Measurements from ENCODE around the gene CFAP221. TPM values are rescaled to one million over a fixed set of nuclear protein-coding genes. Genes with fewer than 3 reads are reported as not detected.

Gene CFAP221
- total RNA-seq, 1 donor from 2014 or later: 0.45 TPM

DNA sequence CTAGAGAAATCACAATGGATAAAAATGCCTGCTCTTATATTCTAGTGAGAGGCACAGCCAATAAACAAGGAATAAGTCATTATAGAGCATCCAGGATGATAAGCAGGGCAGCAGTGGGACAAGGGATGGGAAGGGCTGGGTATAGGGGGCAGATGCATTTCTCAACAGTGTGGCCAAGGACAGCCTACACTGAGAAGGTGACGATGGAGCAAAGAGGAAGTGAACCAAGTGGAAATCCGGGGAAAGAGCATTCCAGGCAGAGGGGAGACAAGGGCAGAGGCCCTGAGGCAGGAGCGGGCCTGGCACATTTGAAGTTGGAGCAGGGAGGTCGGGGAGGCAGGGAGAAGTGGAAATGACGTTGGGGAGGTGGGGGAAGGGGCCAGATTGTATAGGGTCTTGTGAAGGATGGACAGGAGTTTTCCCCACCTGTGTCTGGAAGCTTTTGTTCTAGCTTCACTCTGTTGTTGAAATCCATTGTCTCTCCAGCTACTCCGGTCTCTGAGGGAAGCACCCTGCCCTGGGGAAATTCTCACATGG is 152.3 kb downstream of the CFAP221 start:
- peak; percentile 18 for DNase-seq (ENCODE audit: low spot score)
- peaks cover 16% of the 10 kb centered on the region for H3K4me1 Mint-ChIP-seq (ENCODE audit: low read depth)
- TF ChIP-seq, protein P1, sequence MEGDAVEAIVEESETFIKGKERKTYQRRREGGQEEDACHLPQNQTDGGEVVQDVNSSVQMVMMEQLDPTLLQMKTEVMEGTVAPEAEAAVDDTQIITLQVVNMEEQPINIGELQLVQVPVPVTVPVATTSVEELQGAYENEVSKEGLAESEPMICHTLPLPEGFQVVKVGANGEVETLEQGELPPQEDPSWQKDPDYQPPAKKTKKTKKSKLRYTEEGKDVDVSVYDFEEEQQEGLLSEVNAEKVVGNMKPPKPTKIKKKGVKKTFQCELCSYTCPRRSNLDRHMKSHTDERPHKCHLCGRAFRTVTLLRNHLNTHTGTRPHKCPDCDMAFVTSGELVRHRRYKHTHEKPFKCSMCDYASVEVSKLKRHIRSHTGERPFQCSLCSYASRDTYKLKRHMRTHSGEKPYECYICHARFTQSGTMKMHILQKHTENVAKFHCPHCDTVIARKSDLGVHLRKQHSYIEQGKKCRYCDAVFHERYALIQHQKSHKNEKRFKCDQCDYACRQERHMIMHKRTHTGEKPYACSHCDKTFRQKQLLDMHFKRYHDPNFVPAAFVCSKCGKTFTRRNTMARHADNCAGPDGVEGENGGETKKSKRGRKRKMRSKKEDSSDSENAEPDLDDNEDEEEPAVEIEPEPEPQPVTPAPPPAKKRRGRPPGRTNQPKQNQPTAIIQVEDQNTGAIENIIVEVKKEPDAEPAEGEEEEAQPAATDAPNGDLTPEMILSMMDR (IDR thresholded peaks at IDR 0.05): no peak
- no peak overlapping the region for H3K4me3 Mint-ChIP-seq (ENCODE audit: unreplicated experiment)
- H3K27ac Mint-ChIP-seq (ENCODE audit: unreplicated experiment): no peak overlapping the region
- H3K27me3 Mint-ChIP-seq (ENCODE audit: low read depth): peaks cover 10% of the 10 kb centered on the region
- no peaks in the 10 kb centered on the region for H3K36me3 Mint-ChIP-seq (ENCODE audit: low read depth)
- H3K9me3 Mint-ChIP-seq (ENCODE audit: low read depth): no peaks in the 10 kb centered on the region

DNA sequence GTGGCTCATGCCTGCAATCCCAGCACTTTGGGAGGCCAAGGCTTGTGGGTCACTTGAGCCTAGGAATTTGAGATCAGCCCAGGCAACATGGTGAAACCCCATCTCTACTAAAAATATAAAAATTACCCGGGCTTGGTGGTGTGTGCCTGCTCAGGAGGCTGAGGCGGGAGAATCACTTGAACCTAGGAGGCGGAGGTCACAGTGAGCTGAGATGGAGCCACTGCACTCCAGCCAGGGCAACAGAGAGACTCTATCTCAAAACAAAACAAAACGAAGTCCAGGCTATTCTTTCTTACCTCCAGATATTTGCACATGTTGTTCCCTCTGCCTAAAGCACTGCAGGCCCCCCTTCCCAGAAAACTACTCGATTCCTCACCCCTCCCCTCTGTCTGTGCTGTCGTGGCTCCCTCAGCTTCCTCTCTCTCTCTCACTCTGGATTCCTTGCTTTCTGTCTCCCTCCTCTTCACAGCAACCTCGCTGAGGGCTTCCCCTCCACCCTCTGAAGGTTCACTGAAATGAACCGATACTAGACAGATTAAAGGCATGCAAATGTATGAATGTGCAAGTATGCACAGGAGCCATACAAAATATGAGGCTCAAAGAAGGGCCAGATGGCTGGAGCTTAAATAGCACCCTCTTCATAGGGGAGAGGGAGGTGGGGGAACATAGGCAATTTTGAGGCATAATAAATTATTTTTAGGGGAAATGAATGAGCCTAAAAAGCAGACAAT is 153.2 kb downstream of the CFAP221 start:
- TF ChIP-seq, protein P1 (IDR thresholded peaks at IDR 0.05): no peak
- H3K27ac Mint-ChIP-seq (ENCODE audit: unreplicated experiment): no peak overlapping the region
- no peak for DNase-seq (ENCODE audit: low spot score)
- H3K27me3 Mint-ChIP-seq (ENCODE audit: low read depth): peaks cover 10% of the 10 kb centered on the region
- H3K36me3 Mint-ChIP-seq (ENCODE audit: low read depth): no peaks in the 10 kb centered on the region
- H3K4me1 Mint-ChIP-seq (ENCODE audit: low read depth): peaks cover 25% of the 10 kb centered on the region
- H3K9me3 Mint-ChIP-seq (ENCODE audit: low read depth): no peaks in the 10 kb centered on the region
- H3K4me3 Mint-ChIP-seq (ENCODE audit: unreplicated experiment): no peak overlapping the region

DNA sequence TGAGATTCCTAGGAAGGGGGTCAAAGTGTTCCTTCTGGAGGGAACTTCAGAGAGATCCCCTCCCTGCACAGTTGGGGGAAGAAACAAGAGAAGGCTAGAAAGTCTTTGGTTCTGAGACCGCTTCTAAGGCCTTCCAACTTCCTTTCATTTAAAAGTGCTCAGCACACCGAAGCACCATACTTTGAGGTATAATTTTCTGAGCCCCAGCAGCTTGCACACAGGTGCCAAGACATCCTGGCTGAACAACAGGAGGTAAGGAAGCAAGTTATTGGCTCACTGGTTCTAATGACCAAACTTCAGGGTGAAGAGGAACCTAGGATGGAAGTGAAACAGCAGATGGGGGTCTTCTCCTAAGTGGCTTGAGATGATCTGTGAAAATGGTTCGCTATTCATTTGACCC is 154.0 kb downstream of the CFAP221 start:
- Mint-ChIP-seq H3K27ac (ENCODE audit: unreplicated experiment) (no peak overlapping the region), H3K4me3 (ENCODE audit: unreplicated experiment) (no peak overlapping the region), H3K27me3 (ENCODE audit: low read depth) (peaks cover 10% of the 10 kb centered on the region), H3K9me3 (ENCODE audit: low read depth) (no peaks in the 10 kb centered on the region), H3K4me1 (ENCODE audit: low read depth) (peaks cover 28% of the 10 kb centered on the region), H3K36me3 (ENCODE audit: low read depth) (no peaks in the 10 kb centered on the region)
- TF ChIP-seq, protein P1 (IDR thresholded peaks at IDR 0.05): no peak
- no peak for DNase-seq (ENCODE audit: low spot score)

DNA sequence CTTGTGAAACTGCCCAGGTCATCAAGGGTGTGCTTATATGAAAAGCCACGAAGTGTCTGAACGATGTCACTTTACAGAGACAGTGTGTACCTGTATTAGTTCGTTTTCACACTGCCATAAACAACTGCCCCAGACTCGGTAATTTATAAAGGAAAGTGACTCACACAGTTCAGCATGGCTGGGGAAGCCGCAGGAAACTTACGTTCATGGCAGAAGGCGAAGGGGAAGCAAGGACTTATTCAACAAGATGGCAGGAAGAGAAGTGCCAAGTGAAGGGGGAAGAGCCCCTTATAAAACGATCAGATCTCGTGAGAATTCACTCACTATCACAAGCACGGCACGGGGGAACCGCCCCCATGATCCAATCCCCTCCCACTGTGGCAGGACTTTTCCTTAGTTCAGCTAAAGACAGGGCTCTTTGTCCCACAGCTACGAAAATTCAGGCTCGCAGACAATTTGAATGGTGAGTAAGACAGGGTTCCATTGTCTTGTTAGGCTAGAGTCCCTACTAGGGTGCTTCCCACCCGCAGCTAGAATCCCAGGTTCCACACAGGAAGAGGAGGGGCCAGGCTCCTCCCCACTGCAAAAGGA is 154.9 kb downstream of the CFAP221 start:
- H3K27me3 Mint-ChIP-seq (ENCODE audit: low read depth): peaks cover 10% of the 10 kb centered on the region
- peaks cover 28% of the 10 kb centered on the region for H3K4me1 Mint-ChIP-seq (ENCODE audit: low read depth)
- no peaks in the 10 kb centered on the region for H3K36me3 Mint-ChIP-seq (ENCODE audit: low read depth)
- H3K4me3 Mint-ChIP-seq (ENCODE audit: unreplicated experiment): no peak overlapping the region
- H3K9me3 Mint-ChIP-seq (ENCODE audit: low read depth): no peaks in the 10 kb centered on the region
- no peak overlapping the region for H3K27ac Mint-ChIP-seq (ENCODE audit: unreplicated experiment)
- TF ChIP-seq, protein P1 (IDR thresholded peaks at IDR 0.05): no peak
- DNase-seq (ENCODE audit: low spot score): no peak

DNA sequence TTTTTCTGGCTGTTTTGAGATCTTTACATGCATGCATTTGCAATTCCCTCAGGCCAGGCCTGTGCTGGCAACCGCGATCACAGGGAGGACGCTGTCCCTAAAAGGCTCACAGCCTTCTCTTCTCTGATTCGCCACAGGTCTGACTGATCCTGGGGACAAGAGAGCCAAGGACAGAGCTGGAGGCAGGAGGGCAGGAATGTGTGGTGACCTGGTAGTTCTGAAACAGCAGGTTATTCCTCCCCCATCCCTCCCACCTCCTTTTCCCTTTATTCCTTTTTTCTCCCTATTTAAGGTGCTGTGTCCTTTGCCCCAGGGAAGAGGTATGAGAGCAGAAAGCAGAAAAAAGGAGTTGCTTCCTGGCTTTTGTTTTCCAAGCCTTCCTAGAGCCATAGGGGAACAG is 156.6 kb downstream of the CFAP221 start:
- no peaks in the 10 kb centered on the region for H3K36me3 Mint-ChIP-seq (ENCODE audit: low read depth)
- H3K27ac Mint-ChIP-seq (ENCODE audit: unreplicated experiment): no peak overlapping the region
- TF ChIP-seq, protein P1 (IDR thresholded peaks at IDR 0.05): no peak
- H3K4me1 Mint-ChIP-seq (ENCODE audit: low read depth): peaks cover 20% of the 10 kb centered on the region
- no peak for DNase-seq (ENCODE audit: low spot score)
- H3K4me3 Mint-ChIP-seq (ENCODE audit: unreplicated experiment): no peak overlapping the region
- peaks cover 10% of the 10 kb centered on the region for H3K27me3 Mint-ChIP-seq (ENCODE audit: low read depth)
- H3K9me3 Mint-ChIP-seq (ENCODE audit: low read depth): peaks cover 4% of the 10 kb centered on the region

Measured in chondrocyte (in vitro differentiated cells).